HCT116 (cell line): ENCODE measurements around the gene ARHGAP8. TPM values are rescaled to one million over a fixed set of nuclear protein-coding genes. Genes with fewer than 3 reads are reported as not detected.

Source experiments
- ATAC-seq: fragments of 200-7000 bp; cut with Tn5 transposase; 2 replicates; pipeline ENCODE4 v1.9.1; 2020; ENCODE audit warnings: mild to moderate bottlenecking, moderate library complexity
- BruUV-seq: library from RNA; stranded (reverse); fragments of 400-500 nt; replicated peaks from 2 replicates; lab custom pipeline; 2021; lab: Mats Ljungman, UMichigan
- CTCF ChIA-PET: fragments of 300-600 bp; sonication (Branson Sonifier 250); formaldehyde crosslinking; loops from one replicate; lab custom pipeline; 2021; ENCODE audit warnings: antibody characterized with exemption; lab: Charles Lee
- POLR2A ChIA-PET: fragments of 300-600, 350-600 bp; sonication (Branson Sonifier 250); formaldehyde crosslinking; loops from one replicate; lab custom pipeline; 2021; ENCODE audit warnings: antibody characterized with exemption; lab: Charles Lee
- RAD21 ChIA-PET, 2 experiments: fragments of 300-600 bp; sonication (Branson Sonifier 250); formaldehyde crosslinking; loops; one replicate each; lab custom pipeline; 2023; ENCODE audit warnings: low total read pairs in 2 of 2; ENCODE audit not compliant: uncharacterized antibody in 2 of 2, unreplicated experiment in 2 of 2, low non-redundant PET in 1 of 2; lab: Charles Lee
- DNase-seq: peaks from one replicate; pipeline ENCODE4 v3.0.0-alpha.2; 2010; ENCODE audit warnings: low read depth, low spot score
- H2AFZ ChIP-seq: fragments of 200-600 bp; shearing (Covaris generic), sonication (generic); 2 replicates; pipeline ENCODE4 v1.6.1; 2017; ENCODE audit warnings: low read depth, mixed run types, mixed read lengths, antibody characterized with exemption, low read length; ENCODE audit not compliant: poor library complexity, severe bottlenecking
- H3K27ac ChIP-seq: 2 replicates; pipeline ENCODE4 v1.5.1; 2012; ENCODE audit warnings: low read depth, low read length
- H3K27me3 ChIP-seq: fragments of 200-600 bp; sonication (generic); 2 replicates; pipeline ENCODE4 v1.6.1; 2016; ENCODE audit warnings: mixed run types, low read length, mixed read lengths; ENCODE audit not compliant: insufficient read depth
- H3K36me3 ChIP-seq, 2 experiments: fragments of 200-500 bp in 1 of 2; fragments of 200-600 bp in 1 of 2; sonication (Bioruptor generic) in 1 of 2; sonication (generic) in 1 of 2; 2 replicates each; pipeline versions ENCODE4 v1.5.1 to v1.6.1; 2014 to 2016; ENCODE audit warnings: low read length in 2 of 2, inconsistent platforms in 1 of 2, mixed read lengths in 1 of 2, mixed run types in 1 of 2; ENCODE audit not compliant: insufficient read depth in 2 of 2, control insufficient read depth in 1 of 2
- H3K4me1 ChIP-seq, 2 experiments: fragments of 200-600 bp in 1 of 2; sonication (generic) in 1 of 2; 2 replicates each; pipeline versions ENCODE4 v1.5.1 to v1.6.1; 2012 to 2017; ENCODE audit warnings: low read length in 2 of 2, inconsistent platforms in 1 of 2, mild to moderate bottlenecking in 1 of 2, mixed read lengths in 1 of 2, mixed run types in 1 of 2, moderate library complexity in 1 of 2; ENCODE audit not compliant: insufficient read depth in 2 of 2, control insufficient read depth in 1 of 2
- H3K4me2 ChIP-seq: fragments of 200-600 bp; sonication (generic); 2 replicates; pipeline ENCODE4 v1.6.1; 2017; ENCODE audit warnings: mixed run types, low read length, mixed read lengths
- H3K4me3 ChIP-seq, 2 experiments: fragments of 200-600 bp in 1 of 2; sonication (generic) in 1 of 2; replicated peaks in 1 of 2; 2 replicates each; pipeline ENCODE4 v1.5.1; 2011 to 2016; ENCODE audit warnings: low read length in 2 of 2, control low read depth in 1 of 2, low read depth in 1 of 2, mild to moderate bottlenecking in 1 of 2, mixed read lengths in 1 of 2, mixed run types in 1 of 2
- H3K79me2 ChIP-seq: fragments of 200-600 bp; sonication (generic); 2 replicates; pipeline ENCODE4 v1.6.1; 2017; ENCODE audit warnings: mild to moderate bottlenecking, mixed run types, low read length, moderate library complexity, mixed read lengths; ENCODE audit not compliant: insufficient read depth
- H3K9ac ChIP-seq: fragments of 200-600 bp; sonication (generic); 2 replicates; pipeline ENCODE4 v1.6.1; 2016; ENCODE audit warnings: low read length, mixed read lengths
- H3K9me2 ChIP-seq: fragments of 200-600 bp; sonication (generic), shearing (Covaris generic); 2 replicates; pipeline ENCODE4 v1.6.1; 2017; ENCODE audit warnings: mixed run types, mild to moderate bottlenecking, moderate library complexity; ENCODE audit not compliant: insufficient read depth
- H3K9me3 ChIP-seq, 2 experiments: fragments of 200-500 bp in 1 of 2; fragments of 200-600 bp in 1 of 2; sonication (Bioruptor generic) in 1 of 2; sonication (generic) in 1 of 2; 2 replicates each; pipeline ENCODE4 v1.6.1; 2014 to 2017; ENCODE audit warnings: low read length in 2 of 2, mixed read lengths in 2 of 2, inconsistent platforms in 1 of 2, low read depth in 1 of 2, mild to moderate bottlenecking in 1 of 2, mixed run types in 1 of 2, moderate library complexity in 1 of 2; ENCODE audit not compliant: control insufficient read depth in 1 of 2, insufficient read depth in 1 of 2
- H4K20me1 ChIP-seq: fragments of 200-600 bp; sonication (generic), shearing (Covaris generic); 2 replicates; pipeline ENCODE4 v1.6.1; 2017; ENCODE audit warnings: mixed run types, mild to moderate bottlenecking, moderate library complexity; ENCODE audit not compliant: insufficient read depth
- CBX3 ChIP-seq: IDR thresholded peaks from 2 replicates; pipeline ENCODE4 v1.6.1; 2012; ENCODE audit warnings: low read depth
- FOSL1 ChIP-seq: IDR thresholded peaks from 2 replicates; pipeline ENCODE4 v1.6.1; 2012; ENCODE audit warnings: low read depth
- JUND ChIP-seq: IDR thresholded peaks from 2 replicates; pipeline ENCODE4 v1.6.1; 2012
- POLR2A ChIP-seq: IDR thresholded peaks from 2 replicates; pipeline ENCODE4 v1.7.0; 2011; ENCODE audit warnings: borderline replicate concordance; ENCODE audit not compliant: insufficient read depth, insufficient read length; ENCODE audit errors: extremely low read depth
- POLR2AphosphoS5 ChIP-seq: IDR thresholded peaks from 2 replicates; pipeline ENCODE4 v1.6.1; 2011; ENCODE audit warnings: mild to moderate bottlenecking, low read depth, low read length, moderate library complexity
- SP1 ChIP-seq: IDR thresholded peaks from 2 replicates; pipeline ENCODE4 v1.6.1; 2012; ENCODE audit warnings: low read depth
- ZFX ChIP-seq: fragments of 450-650 bp; IDR thresholded peaks from 2 replicates; pipeline ENCODE4 v1.6.1; 2017
- ZNF274 ChIP-seq: fragments of 200-500 bp; sonication (Bioruptor generic); IDR thresholded peaks from 2 replicates; pipeline ENCODE4 v1.6.1; 2014; ENCODE audit warnings: mild to moderate bottlenecking, low read depth, low read length, inconsistent platforms
- intact Hi-C: fragments of 100-400 bp; cut with micrococcal nuclease; formaldehyde crosslinking; loops from 2 replicates; pipeline ENCODE4 v1.10.0; 2022
- total RNA-seq: library from RNA; stranded (reverse); gene quantifications from one replicate; pipeline ENCODE4 v1.2.1, GENCODE V29; 2021; ENCODE audit not compliant: unreplicated experiment
- TF ChIP-seq, protein P1 (sequence below): IDR thresholded peaks from 2 replicates; pipeline ENCODE4 v1.6.1; 2011; ENCODE audit warnings: mild to moderate bottlenecking, low read length, moderate library complexity; ENCODE audit not compliant: insufficient replicate concordance; ENCODE audit errors: extremely low read depth
- TF ChIP-seq, protein P2 (sequence below): IDR thresholded peaks from 2 replicates; pipeline ENCODE4 v1.6.1; 2012

Gene ARHGAP8
- total RNA-seq, 1 experiment from 2014 or later: 67.5 TPM

DNA sequence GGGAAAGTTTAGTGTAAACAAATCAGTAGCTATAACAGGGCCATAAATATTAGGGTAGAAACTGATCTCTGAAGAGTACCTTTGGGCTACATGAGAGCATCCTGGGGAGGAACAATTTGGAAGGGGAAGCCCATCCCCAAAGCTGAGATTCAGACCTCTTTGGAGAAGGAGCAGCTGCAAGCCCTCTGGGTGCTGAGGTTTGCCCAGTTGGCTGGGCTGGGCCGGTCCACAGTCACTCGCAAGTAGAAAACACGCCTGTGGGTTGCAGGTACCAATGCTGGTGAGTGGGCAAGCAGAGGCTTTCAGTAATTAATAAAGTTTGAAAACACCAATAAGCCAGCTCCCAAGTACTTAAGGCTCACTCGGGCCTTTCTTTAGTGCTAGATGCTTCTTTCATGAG, 124.5 kb downstream of the ARHGAP8 start:
- no peaks in the 10 kb centered on the region for H3K9me2 ChIP-seq
- no TSS peak for BruUV-seq
- H3K27me3 ChIP-seq: no peaks in the 10 kb centered on the region
- H4K20me1 ChIP-seq: no peaks in the 10 kb centered on the region
- H3K4me1 ChIP-seq: no peaks in the 10 kb centered on the region
- peaks cover 1 to 2% of the 10 kb centered on the region in 2 experiments; a peak in 2 of 4 replicates for H3K9me3 ChIP-seq
- CTCF ChIA-PET: no interaction called here
- no peak overlapping the region for H3K27ac ChIP-seq
- H3K4me2 ChIP-seq: no peak overlapping the region
- no peak for DNase-seq
- H3K36me3 ChIP-seq: no peaks in the 10 kb centered on the region
- intact Hi-C loops: no loop called here
- RAD21 ChIA-PET: no interaction called here
- H3K79me2 ChIP-seq: no peaks in the 10 kb centered on the region
- ATAC-seq: no peak
- H3K4me3 ChIP-seq: no peak overlapping the region
- no peak for TF ChIP-seq JUND
- no peak overlapping the region for H3K9ac ChIP-seq
- H2AFZ ChIP-seq: no peak overlapping the region
- POLR2A ChIA-PET: no interaction called here

DNA sequence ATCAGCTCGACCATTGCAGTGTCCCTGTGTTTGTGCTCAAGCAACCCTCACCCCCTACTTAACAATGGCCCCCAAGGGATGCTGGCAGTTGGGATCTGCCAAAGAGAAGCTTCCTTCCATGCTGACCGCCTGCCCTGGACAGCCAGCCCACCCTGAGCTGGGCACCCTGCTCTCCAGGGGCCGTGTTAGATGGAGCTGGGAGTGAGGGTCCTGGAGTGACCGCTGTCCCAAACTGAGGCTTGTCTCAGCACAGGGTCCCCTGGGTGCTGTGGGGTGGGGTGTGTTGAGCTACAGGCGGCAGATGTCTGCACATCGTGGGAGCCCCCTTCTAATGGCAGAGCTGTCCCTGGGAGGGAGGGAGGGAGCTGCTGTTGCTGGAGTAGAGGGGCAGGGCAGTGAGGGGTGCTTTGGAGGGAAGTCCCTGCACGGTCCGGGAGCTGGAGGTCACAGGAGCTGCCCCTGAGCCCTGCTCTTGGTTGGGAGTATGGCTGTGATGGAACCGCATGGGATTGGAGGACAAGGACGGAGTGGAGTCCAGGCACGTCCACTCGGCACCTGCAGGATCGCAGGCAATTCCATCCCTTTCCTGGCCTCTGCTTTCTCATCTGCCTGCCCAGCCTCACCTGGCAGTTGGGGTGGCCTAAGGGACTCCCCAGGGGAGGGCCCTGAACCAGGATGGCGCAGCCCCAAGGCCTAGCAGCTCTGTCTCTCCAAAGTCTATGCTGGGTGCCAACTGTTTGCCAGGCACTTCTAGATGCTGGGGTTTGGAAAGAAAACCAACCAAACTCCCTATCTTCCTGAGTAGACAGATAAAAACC, 126.3 kb downstream of the ARHGAP8 start:
- no peaks in the 10 kb centered on the region for H3K36me3 ChIP-seq
- intact Hi-C loops: no loop called here
- H4K20me1 ChIP-seq: no peaks in the 10 kb centered on the region
- DNase-seq (no peak), ATAC-seq (no peak)
- H3K79me2 ChIP-seq: no peaks in the 10 kb centered on the region
- no peaks in the 10 kb centered on the region for H3K9me3 ChIP-seq
- H3K9ac ChIP-seq: no peak overlapping the region
- TF ChIP-seq SP1 (no peak), POLR2A (no peak), POLR2AphosphoS5 (no peak), JUND (no peak), FOSL1 (no peak), ZNF274 (no peak), ZFX (no peak), CBX3 (no peak)
- TF ChIP-seq, protein P1, sequence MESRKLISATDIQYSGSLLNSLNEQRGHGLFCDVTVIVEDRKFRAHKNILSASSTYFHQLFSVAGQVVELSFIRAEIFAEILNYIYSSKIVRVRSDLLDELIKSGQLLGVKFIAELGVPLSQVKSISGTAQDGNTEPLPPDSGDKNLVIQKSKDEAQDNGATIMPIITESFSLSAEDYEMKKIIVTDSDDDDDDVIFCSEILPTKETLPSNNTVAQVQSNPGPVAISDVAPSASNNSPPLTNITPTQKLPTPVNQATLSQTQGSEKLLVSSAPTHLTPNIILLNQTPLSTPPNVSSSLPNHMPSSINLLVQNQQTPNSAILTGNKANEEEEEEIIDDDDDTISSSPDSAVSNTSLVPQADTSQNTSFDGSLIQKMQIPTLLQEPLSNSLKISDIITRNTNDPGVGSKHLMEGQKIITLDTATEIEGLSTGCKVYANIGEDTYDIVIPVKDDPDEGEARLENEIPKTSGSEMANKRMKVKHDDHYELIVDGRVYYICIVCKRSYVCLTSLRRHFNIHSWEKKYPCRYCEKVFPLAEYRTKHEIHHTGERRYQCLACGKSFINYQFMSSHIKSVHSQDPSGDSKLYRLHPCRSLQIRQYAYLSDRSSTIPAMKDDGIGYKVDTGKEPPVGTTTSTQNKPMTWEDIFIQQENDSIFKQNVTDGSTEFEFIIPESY: no peak
- TF ChIP-seq, protein P2, sequence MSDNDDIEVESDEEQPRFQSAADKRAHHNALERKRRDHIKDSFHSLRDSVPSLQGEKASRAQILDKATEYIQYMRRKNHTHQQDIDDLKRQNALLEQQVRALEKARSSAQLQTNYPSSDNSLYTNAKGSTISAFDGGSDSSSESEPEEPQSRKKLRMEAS: no peak
- H3K4me3 ChIP-seq: no peak overlapping the region
- POLR2A ChIA-PET: no interaction called here
- RAD21 ChIA-PET: no interaction called here
- no peak overlapping the region for H3K27ac ChIP-seq
- BruUV-seq: no TSS peak
- CTCF ChIA-PET: no interaction called here
- no peaks in the 10 kb centered on the region for H3K27me3 ChIP-seq
- H3K9me2 ChIP-seq: no peaks in the 10 kb centered on the region
- no peak overlapping the region for H2AFZ ChIP-seq
- no peaks in the 10 kb centered on the region for H3K4me1 ChIP-seq
- no peak overlapping the region for H3K4me2 ChIP-seq
